ENCODE results near the gene ANO3.

DNA sequence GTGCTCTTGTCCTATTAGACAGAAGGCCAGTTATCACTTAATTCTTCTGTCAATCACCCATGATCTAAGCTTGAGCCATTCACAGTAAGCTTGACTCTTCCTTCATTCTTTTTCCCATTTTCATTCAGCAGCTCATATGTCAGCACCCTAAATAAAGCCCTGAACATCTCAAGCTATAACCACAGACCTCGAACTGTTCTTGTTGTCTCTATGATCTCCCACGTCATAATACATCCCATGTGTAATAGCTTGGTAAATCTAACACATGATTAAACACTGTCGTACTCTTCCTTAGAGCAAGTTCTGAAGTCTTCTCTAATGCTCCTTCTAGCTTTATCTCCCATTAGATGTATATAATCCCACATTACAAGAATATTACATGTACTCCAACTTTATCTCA, 225.7 kb downstream of the ANO3 start:
- TF ChIP-seq, protein P1, sequence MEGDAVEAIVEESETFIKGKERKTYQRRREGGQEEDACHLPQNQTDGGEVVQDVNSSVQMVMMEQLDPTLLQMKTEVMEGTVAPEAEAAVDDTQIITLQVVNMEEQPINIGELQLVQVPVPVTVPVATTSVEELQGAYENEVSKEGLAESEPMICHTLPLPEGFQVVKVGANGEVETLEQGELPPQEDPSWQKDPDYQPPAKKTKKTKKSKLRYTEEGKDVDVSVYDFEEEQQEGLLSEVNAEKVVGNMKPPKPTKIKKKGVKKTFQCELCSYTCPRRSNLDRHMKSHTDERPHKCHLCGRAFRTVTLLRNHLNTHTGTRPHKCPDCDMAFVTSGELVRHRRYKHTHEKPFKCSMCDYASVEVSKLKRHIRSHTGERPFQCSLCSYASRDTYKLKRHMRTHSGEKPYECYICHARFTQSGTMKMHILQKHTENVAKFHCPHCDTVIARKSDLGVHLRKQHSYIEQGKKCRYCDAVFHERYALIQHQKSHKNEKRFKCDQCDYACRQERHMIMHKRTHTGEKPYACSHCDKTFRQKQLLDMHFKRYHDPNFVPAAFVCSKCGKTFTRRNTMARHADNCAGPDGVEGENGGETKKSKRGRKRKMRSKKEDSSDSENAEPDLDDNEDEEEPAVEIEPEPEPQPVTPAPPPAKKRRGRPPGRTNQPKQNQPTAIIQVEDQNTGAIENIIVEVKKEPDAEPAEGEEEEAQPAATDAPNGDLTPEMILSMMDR (IDR thresholded peaks at IDR 0.05; ENCODE audit: low read depth, low read length), result no peak
- TF ChIP-seq POLR2A (IDR thresholded peaks at IDR 0.05; ENCODE audit: extremely low read depth, insufficient read length), result no peak
- TF ChIP-seq, protein P2, sequence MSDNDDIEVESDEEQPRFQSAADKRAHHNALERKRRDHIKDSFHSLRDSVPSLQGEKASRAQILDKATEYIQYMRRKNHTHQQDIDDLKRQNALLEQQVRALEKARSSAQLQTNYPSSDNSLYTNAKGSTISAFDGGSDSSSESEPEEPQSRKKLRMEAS (IDR thresholded peaks at IDR 0.05; ENCODE audit: low read depth, low read length), result no peak

All from NB4 (cell line).